COR-L47 (cell line): ENCODE measurements around the gene RBM6.
"Not testable (repeated sequence)": the region's sequence is repeated elsewhere in the genome, so short reads cannot be mapped to it uniquely, and the experiment has no call there.

ENCODE experiments used
- DNase-seq: peaks from one replicate; lab custom pipeline; 2025; lab: John Stamatoyannopoulos, UW

Gene RBM6

GRCh38 chr3:49917806-49918590 is 22.0 kb upstream of the RBM6 start:
- not testable (repeated sequence) for DNase-seq

- no peak for DNase-seq
Observed at GRCh38 chr3:49924683-49925082, 15.3 kb upstream of the RBM6 start.

- no peak for DNase-seq
Observed at GRCh38 chr3:49925485-49925884, 14.5 kb upstream of the RBM6 start.

GRCh38 chr3:49926117-49926728 is 13.7 kb upstream of the RBM6 start:
- no peak for DNase-seq

- no peak for DNase-seq
Observed at GRCh38 chr3:49927798-49928197, 12.2 kb upstream of the RBM6 start.

- no peak for DNase-seq
Observed at GRCh38 chr3:49928481-49929017, 11.4 kb upstream of the RBM6 start.

GRCh38 chr3:49929291-49930167 is 10.4 kb upstream of the RBM6 start, which contains the start of gene MON1A:
Gene MON1A (minus strand): TSS chr3:49929811. CDS start chr3:49913346, 16,465 bp downstream.
- peak; percentile 51 for DNase-seq

GRCh38 chr3:49930168-49930690 is 9.7 kb upstream of the RBM6 start:
- no peak for DNase-seq

- peak; percentile 1 for DNase-seq
Observed at GRCh38 chr3:49930922-49931321, 9.0 kb upstream of the RBM6 start.

- DNase-seq: not testable (repeated sequence)
Observed at GRCh38 chr3:49932281-49932680, 7.7 kb upstream of the RBM6 start.

- no peak for DNase-seq
Observed at GRCh38 chr3:49937090-49937489, 2.9 kb upstream of the RBM6 start.

GRCh38 chr3:49940667-49941249 is 808 bp downstream of the RBM6 start:
- no peak for DNase-seq

- no peak for DNase-seq
Observed at GRCh38 chr3:49942651-49943050, 2.7 kb downstream of the RBM6 start.

- no peak for DNase-seq
Observed at GRCh38 chr3:49952924-49953323, 13.0 kb downstream of the RBM6 start.

GRCh38 chr3:49955636-49956035 is 15.7 kb downstream of the RBM6 start:
- no peak for DNase-seq

GRCh38 chr3:49966233-49966942 is 26.4 kb downstream of the RBM6 start:
- DNase-seq: no peak

GRCh38 chr3:49967291-49967690 is 27.3 kb downstream of the RBM6 start:
- DNase-seq: no peak

- no peak for DNase-seq
Observed at GRCh38 chr3:49968346-49968745, 28.4 kb downstream of the RBM6 start.

GRCh38 chr3:49972656-49973055 is 32.7 kb downstream of the RBM6 start:
- no peak for DNase-seq

- DNase-seq: no peak
Observed at GRCh38 chr3:49976942-49977341, 37.0 kb downstream of the RBM6 start.

GRCh38 chr3:49984394-49984793 is 44.4 kb downstream of the RBM6 start:
- DNase-seq: no peak
